Testis (tissue), 2 donors: ENCODE results near the gene APBA1.

Experiments
- POLR2A ChIP-seq: fragments of 450-650 bp; IDR thresholded peaks from one replicate; pipeline ENCODE4 v1.6.1; 2017; ENCODE audit warnings: antibody characterized with exemption, mild to moderate bottlenecking, moderate library complexity
- TF ChIP-seq, protein P1 (sequence below), 3 experiments: fragments of 450-650 bp in 2 of 3; fragments of 200-600 bp in 1 of 3; sonication (generic) in 1 of 3; IDR thresholded peaks; one replicate each; pipeline ENCODE4 v1.5.1; 2016 to 2019; ENCODE audit warnings: antibody characterized with exemption in 3 of 3, mild to moderate bottlenecking in 2 of 3, moderate library complexity in 1 of 3

GRCh38 chr9:69589156-69589555 is 83.0 kb downstream of the APBA1 start:
- TF ChIP-seq, protein P1, sequence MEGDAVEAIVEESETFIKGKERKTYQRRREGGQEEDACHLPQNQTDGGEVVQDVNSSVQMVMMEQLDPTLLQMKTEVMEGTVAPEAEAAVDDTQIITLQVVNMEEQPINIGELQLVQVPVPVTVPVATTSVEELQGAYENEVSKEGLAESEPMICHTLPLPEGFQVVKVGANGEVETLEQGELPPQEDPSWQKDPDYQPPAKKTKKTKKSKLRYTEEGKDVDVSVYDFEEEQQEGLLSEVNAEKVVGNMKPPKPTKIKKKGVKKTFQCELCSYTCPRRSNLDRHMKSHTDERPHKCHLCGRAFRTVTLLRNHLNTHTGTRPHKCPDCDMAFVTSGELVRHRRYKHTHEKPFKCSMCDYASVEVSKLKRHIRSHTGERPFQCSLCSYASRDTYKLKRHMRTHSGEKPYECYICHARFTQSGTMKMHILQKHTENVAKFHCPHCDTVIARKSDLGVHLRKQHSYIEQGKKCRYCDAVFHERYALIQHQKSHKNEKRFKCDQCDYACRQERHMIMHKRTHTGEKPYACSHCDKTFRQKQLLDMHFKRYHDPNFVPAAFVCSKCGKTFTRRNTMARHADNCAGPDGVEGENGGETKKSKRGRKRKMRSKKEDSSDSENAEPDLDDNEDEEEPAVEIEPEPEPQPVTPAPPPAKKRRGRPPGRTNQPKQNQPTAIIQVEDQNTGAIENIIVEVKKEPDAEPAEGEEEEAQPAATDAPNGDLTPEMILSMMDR (IDR thresholded peaks at IDR 0.05) = no peak
- no peak for TF ChIP-seq POLR2A
